NCI-H345 (cell line): ENCODE measurements around the gene CPSF3.

ENCODE experiments used
- DNase-seq: peaks from one replicate; lab custom pipeline; 2025; lab: John Stamatoyannopoulos, UW

CPSF3 gene

GRCh38 chr2:9423100-9423921, at the start of gene CPSF3, which contains the start of gene ITGB1BP1:
TSS of gene CPSF3 (plus strand) at chr2:9423654. CDS start at chr2:9423774, 120 bp downstream.
TSS of gene ITGB1BP1 (minus strand) at chr2:9423528. CDS start at chr2:9418697, 4,831 bp downstream.
- peak; percentile 100 for DNase-seq

DNA sequence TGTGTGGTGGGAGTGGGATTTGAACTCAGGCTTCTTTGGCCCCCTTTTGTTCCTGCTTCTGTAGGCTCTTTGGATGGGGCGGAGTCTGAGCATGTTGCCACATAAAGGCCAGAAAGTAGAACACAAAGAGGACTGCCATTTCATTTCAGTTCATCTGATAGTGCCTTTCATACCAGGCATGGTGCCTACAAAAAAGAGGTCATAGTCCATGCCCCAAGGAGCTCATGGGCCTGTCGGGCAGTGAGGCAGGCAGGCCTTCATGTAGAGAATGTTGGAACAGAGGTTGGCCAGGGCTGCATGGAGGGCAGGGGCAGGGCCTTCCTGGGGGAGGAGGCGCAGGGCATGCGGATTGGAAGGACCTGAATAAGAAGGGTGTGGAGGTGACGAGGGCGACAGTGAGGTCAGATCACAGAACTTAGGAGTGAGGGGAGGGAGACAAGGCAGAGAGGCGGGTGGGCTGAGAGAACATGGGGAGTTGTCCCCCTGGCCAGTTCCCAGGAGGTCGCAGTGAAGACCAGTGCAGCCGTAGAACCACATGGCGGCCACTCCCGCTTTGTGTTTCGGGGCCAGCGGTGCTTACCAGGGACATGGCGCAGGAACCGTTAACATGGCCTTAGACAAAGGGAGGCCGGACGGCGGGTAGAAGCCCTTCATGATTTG, 49.3 kb upstream of the CPSF3 start:
- DNase-seq, result no peak

GRCh38 chr2:9375857-9376428, 47.5 kb upstream of the CPSF3 start:
- DNase-seq, result no peak

DNA sequence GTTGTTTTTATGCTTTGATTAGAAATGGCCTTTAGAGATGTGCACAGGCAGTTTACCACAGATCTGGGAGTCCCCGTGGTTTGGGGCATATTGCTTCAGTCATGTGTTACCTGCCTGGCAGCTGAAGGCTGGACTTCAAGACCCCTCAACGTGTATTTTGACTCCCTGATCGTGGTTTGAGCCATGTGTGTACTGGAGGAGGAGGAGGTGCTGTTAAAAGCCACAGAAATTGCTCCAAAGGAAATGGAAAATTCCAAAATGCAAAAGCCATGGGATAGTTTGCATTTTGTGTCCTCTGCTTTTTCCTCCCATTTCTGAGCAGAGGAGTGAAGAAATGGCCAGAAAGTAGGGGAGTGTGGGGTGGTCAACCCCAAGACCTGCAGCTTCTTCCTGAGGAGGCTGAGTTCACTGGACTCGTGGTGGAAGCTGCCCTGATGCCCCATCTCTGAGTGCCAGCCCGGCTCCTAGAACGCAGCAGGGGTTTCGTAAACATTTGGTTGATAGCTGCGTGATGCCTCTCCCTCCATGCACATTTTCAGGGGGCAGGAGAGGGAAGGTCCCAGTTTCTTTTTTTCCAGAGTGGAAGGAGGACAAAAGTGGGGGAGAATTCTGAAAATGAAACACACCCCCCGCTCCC, 45.9 kb upstream of the CPSF3 start:
- no peak for DNase-seq

- DNase-seq, result no peak
These were observed 44.7 kb upstream of the CPSF3 start for GRCh38 chr2:9378433-9379390.

GRCh38 chr2:9379391-9379755, 44.1 kb upstream of the CPSF3 start:
- DNase-seq, result no peak

DNA sequence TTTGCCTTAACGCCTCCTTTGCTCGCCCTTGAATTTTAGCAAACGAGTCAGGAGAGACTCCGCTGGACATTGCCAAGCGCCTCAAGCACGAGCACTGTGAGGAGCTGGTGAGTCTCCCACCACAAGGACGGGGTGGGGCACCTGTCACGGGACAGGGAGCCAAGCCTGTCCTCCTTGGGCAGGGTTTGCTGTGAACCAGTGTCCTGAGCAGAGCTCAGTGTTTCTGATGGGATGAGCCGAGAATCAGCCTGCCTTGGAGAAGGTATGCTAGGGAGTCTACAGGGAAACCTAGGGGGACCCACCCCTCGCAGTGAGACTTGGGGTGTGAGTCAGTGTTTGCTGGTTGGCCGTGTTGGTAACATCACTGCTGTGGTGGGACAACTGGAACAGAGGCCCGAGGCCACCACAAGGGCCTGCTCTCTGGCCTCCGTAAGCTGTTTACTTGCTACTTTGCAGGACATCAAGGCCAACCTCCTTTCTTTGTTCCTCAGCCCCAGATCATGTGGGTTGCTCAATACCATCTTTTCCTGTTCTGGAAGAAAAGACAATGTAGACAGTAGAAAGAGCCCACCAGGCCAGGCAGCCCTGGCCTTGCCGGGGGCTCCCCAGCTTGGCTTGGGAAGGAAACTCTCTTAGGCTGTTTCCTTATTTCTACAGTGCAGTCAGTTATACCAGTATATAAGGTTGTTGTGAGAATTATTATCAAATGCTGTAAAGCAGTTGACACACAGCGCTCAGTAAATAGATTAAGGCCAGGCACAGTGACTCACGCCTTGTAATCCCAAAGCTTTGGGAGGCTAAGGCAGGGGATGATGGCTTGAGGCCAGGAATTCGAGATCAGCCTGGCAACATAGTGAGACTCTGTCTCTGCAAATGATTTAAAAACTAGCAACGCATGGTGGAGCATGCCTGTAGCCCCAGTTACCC, 42.5 kb upstream of the CPSF3 start:
- no peak for DNase-seq

GRCh38 chr2:9382604-9383235, 40.7 kb upstream of the CPSF3 start:
- DNase-seq, result no peak

- no peak for DNase-seq
These were observed 38.9 kb upstream of the CPSF3 start for GRCh38 chr2:9384521-9384920.

DNA sequence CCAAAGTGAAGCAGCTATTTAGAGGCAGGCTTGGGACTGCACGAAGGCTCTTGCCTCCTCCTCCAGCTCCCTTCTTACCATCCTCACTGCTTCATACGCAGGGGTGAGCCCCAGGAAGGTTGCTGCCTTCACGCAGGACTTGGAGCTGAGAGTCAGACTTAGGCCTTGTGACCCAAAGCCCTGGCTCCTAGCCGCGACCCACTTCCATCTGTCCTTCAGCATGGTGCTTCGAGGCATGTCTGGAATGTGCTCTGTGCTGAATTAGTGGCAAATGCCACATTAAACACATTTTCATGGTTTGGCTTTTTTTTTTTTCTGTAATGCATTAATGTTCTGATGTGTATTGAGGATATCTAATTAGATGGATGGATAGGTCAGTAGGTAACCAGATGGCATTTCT, 37.6 kb upstream of the CPSF3 start:
- no peak for DNase-seq

DNA sequence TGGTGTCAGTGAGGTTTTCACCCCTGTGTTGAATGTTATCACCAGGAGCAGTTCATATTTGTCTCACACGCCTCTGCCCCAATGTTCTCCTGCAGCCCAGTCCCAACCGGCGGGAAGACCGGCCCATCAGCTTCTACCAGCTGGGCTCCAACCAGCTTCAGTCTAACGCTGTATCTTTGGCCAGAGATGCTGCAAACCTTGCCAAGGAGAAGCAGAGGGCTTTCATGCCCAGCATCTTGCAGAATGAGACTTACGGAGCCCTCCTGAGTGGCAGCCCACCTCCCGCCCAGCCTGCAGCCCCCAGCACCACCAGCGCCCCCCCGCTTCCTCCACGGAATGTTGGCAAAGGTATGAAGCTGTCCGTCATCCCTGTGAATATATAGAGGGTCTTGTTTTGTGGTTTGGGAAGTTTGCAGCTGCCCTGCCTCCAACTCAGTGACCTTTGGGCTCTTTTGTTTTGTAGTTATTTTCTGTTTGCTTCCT, 35.2 kb upstream of the CPSF3 start:
- DNase-seq, result no peak

DNA sequence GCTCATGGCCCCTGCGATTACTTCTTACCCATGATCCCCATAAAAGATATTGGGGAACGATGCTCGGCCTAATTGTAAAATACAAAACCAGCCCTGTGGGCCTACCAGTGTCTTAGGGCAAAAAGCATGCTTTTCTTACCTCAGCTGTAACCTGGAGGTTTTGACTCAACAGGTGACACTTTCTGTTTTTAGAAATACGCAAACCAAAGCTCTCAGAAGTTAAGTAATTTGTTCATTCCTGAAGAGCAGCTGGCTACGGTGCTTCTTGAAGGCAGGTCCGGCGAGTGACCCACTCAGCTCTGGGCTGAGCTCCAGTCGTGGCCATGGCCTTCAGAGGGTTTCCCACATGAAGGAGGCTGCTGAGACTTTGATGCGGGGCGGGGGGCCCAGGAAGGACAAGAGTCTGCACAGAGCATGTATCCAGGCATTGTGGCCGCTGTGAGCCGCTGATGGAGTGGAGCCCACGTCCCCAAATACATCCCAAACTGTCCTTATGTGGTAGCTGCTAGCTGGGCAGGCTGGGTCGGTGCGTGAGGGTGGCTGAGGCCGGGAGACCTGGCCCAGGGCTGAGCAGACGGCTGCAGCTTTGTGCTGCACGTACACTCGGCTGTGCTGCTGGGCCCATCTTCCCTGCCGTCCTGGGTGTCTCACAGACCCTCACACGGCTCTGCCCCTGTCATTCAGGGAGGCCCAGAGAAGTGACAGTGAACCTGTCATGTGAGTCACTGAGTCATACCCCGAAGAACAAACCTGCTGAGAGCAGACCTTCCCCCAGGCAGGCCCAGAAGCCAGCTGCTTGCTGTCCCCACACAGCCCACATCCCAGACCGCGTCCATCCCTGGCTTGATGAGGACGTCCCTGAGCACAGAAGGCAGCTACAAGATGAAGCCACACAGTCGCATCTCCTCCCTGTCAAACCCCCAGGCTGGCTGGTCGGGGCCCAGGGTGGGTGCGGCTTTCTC, 34.2 kb upstream of the CPSF3 start:
- DNase-seq, result no peak

DNA sequence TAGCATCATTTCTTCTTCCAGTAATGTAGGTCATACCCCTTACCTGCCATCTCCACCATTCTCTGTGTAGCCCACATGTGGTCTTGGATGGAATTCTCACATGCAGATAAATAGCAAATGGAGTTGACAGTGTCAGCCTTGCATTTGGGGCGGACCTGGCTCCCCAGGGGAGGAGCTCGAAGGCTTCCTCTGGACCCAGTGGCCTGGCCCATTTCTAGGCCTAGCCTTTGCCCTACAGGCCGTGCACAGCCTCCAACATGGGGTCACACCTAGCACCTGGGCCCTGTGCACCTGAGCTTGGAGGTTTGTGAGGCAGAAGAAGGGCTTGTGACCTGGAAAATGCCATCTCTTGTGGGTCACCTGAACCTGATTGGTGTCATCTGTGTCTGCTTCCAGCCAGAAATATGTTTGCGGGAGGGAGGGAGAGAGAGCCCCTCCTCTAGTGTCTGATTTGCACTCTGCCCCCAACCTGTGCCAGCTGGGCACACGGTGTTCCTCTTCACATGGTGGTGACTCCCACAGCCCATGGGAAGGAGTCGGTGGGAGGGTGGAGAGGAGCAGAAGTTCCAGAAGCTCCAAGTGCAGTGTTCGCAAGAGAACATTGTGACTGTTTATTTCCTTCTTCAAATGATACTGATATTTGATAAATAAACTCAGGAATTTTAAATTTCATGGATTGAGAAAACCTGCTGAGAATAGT, 33.2 kb upstream of the CPSF3 start:
- DNase-seq, result no peak

- no peak for DNase-seq
These were observed 32.5 kb upstream of the CPSF3 start for GRCh38 chr2:9390991-9391390.

DNA sequence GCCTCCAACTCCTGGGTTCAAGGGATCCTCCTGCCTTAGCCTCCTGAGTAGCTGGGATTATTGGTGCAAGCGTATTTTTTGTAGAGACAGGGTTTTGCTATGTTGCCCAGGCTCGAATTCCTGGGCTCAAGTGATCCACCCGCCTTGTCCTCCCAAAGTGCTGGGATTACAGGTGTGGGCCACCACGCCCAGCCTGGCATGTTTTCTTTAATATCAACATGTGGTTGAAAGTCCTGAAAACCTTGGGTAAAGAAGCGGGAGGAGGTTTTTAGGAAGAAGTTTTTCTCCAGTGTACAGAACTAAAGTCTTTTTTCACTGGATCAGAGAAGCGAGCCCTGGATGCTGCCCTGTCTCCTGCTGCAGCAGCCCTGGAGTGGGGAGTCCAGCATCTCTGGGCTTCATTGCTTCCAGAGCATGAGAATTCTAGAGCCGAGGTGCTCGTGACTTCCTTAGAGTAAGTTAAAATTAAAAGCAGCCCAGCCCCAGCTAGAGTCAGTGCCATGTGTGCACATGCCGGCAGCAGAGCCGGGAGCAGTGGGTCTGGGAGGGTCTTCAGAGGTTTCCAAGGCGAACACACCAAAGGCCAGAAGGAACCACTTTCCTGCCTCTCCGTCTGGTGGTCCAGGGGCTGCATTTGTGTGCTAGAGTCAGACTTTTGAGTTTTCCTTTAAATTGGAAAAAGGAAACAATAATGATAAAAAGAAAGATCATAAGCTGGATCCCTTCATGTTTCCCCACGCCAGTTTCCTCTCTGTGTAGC, 31.3 kb upstream of the CPSF3 start:
- no peak for DNase-seq

DNA sequence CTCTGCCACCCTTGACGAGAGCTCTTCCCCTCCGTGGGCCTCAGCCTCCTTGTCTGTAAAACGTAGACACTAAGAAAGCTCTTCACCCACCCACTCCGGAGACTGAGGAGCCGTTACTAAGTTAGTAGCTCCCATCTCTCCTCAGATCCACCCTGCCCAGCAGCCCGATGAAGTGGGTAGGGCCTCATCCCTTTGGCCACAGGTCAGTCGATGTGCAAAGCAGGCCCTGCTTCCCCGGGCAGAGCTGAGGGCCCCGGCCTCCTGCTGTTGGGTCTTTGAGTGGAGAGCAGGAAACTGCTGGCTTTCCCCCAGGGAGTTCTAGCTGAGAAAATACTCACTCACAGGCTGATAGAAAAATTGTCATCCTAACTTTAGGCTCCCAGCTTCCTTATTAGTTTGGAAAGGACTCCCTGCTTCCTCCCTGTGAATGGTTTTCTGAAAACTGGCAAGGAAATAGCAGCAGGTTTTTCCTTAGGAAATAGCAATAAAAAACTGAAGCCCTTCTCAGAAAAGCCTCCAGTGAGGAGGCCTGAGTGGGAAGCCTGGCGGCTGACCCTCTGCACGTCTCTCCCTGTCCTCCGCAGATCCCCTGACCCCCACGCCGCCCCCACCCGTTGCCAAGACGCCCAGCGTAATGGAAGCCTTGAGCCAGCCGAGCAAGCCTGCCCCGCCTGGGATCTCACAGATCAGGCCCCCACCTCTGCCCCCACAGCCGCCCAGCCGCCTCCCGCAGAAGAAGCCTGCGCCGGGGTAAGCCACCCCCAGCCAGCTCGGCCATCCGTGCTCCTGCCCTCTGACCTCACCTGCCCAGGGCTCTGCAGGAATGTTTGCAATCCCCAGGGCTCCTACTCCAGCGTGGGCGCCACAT, 30.3 kb upstream of the CPSF3 start:
- DNase-seq, result no peak
